ENCODE measurements around the gene IL17RC. TPM values are rescaled to one million over a fixed set of nuclear protein-coding genes. Genes with fewer than 3 reads are reported as not detected.

The IL17RC gene
- total and polyA plus RNA-seq, 7 donors, result 9.9 to 88.9 (median 57.8) TPM

DNA sequence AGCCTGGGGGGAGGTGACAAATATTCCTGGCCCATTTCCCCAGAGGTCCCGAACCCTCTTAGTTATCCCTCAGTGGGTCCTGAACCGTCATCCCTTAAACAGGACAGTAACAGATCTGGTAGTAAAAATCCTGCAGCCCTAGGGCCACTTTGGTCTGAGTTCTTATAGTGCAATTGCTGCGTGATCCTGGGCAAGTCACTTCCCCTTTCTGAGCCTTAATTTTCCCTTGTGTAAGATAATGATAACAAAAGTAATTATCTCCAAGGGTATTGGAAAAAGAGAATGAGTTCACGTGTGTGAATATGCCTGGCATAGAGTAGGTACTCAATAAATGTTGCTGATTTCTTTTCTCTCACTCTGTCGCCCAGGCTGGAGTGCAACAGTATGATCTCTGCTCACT, 29.4 kb upstream of the IL17RC start:
- H3K4me1 ChIP-seq, result peaks cover 0 to 38% (median 28%) of the 10 kb centered on the region in 4 donors
- H3K27ac ChIP-seq, result no peak overlapping the region
- no peak overlapping the region for H3K4me3 ChIP-seq
- H3K27me3 ChIP-seq, result no peaks in the 10 kb centered on the region
- no peak for DNase-seq
- intact Hi-C loops (cut with DNase I), result no loop called here
- no peaks in the 10 kb centered on the region for H3K9me3 ChIP-seq
- TF ChIP-seq POLR2A (IDR thresholded peaks at IDR 0.05) (no peak), POLR2AphosphoS5 (IDR thresholded peaks at IDR 0.05) (no peak), EP300 (IDR thresholded peaks at IDR 0.05) (no peak)
- TF ChIP-seq, protein P1, sequence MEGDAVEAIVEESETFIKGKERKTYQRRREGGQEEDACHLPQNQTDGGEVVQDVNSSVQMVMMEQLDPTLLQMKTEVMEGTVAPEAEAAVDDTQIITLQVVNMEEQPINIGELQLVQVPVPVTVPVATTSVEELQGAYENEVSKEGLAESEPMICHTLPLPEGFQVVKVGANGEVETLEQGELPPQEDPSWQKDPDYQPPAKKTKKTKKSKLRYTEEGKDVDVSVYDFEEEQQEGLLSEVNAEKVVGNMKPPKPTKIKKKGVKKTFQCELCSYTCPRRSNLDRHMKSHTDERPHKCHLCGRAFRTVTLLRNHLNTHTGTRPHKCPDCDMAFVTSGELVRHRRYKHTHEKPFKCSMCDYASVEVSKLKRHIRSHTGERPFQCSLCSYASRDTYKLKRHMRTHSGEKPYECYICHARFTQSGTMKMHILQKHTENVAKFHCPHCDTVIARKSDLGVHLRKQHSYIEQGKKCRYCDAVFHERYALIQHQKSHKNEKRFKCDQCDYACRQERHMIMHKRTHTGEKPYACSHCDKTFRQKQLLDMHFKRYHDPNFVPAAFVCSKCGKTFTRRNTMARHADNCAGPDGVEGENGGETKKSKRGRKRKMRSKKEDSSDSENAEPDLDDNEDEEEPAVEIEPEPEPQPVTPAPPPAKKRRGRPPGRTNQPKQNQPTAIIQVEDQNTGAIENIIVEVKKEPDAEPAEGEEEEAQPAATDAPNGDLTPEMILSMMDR (IDR thresholded peaks at IDR 0.05), result no peak
- peaks cover 0 to under 1% (median 0%) of the 10 kb centered on the region in 4 donors for H3K36me3 ChIP-seq
- WGBS, 2 donors, result 89% methylated on average over 5 of the region's 5 CpGs

- 87 to 93% methylated on average over 3 of the region's 3 CpGs for WGBS, 2 donors
- Histone ChIP-seq H3K27me3 (no peaks in the 10 kb centered on the region), H3K9me3 (no peaks in the 10 kb centered on the region), H3K4me1 (peaks cover 0 to 43% (median 34%) of the 10 kb centered on the region in 4 donors), H3K36me3 (peaks cover 0 to 12% (median 4%) of the 10 kb centered on the region in 4 donors), H3K4me3 (no peak overlapping the region), H3K27ac (no peak overlapping the region)
- DNase-seq, result no peak
- intact Hi-C loops (cut with DNase I), result no loop called here
- TF ChIP-seq, protein P1 (IDR thresholded peaks at IDR 0.05), result no peak
- TF ChIP-seq EP300 (IDR thresholded peaks at IDR 0.05) (no peak), POLR2AphosphoS5 (IDR thresholded peaks at IDR 0.05) (no peak), POLR2A (IDR thresholded peaks at IDR 0.05) (no peak)
Observed at GRCh38 chr3:9888540-9888939, 28.4 kb upstream of the IL17RC start.

GRCh38 chr3:9889405-9889804, 27.5 kb upstream of the IL17RC start:
- peak overlapping the region in 3 of 4 donors; percentile 90 to 100 (median 99) for H3K27ac ChIP-seq
- WGBS, 2 donors, result 79 to 89% methylated on average over 5 of the region's 5 CpGs
- H3K36me3 ChIP-seq, result peaks cover 0 to 14% (median 5%) of the 10 kb centered on the region in 4 donors
- TF ChIP-seq POLR2AphosphoS5 (IDR thresholded peaks at IDR 0.05) (no peak), POLR2A (IDR thresholded peaks at IDR 0.05) (no peak), EP300 (IDR thresholded peaks at IDR 0.05) (no peak)
- TF ChIP-seq, protein P1 (IDR thresholded peaks at IDR 0.05), result no peak
- no peak overlapping the region for H3K4me3 ChIP-seq
- intact Hi-C loops (cut with DNase I), result no loop called here
- H3K4me1 ChIP-seq, result peaks cover 0 to 42% (median 32%) of the 10 kb centered on the region in 4 donors
- no peaks in the 10 kb centered on the region for H3K9me3 ChIP-seq
- DNase-seq, result no peak
- no peaks in the 10 kb centered on the region for H3K27me3 ChIP-seq

GRCh38 chr3:9890249-9891071, 26.4 kb upstream of the IL17RC start, which contains the start of gene JAGN1:
TSS of gene JAGN1 (plus strand) at chr3:9890610. CDS start at chr3:9890723, 113 bp downstream.
- peak; percentile 95 for DNase-seq
- H3K4me1 ChIP-seq, result peaks cover 0 to 36% (median 26%) of the 10 kb centered on the region in 4 donors
- no peaks in the 10 kb centered on the region for H3K27me3 ChIP-seq
- no peaks in the 10 kb centered on the region for H3K9me3 ChIP-seq
- H3K4me3 ChIP-seq, result peak within 1 kb of the TSS; percentile 65 to 99 (median 98)
- TF ChIP-seq POLR2AphosphoS5 (IDR thresholded peaks at IDR 0.05) (peak; percentile 94 to 99 (median 96)), POLR2A (IDR thresholded peaks at IDR 0.05) (peak; percentile 93 to 95), EP300 (IDR thresholded peaks at IDR 0.05) (no peak)
- TF ChIP-seq, protein P1 (IDR thresholded peaks at IDR 0.05), result peak in 1 of 4 experiments; percentile 15
- H3K27ac ChIP-seq, result peak within 1 kb of the TSS; percentile 90 to 100 (median 98)
- WGBS, 2 donors, result 0 to 1% methylated on average over 62 of the region's 62 CpGs
- intact Hi-C loops (cut with DNase I), result loop anchor here (2.0 kb wide), 2 partner anchors 24 kb away; no protein-coding TSS in a partner anchor
- peaks cover 0 to 14% (median 5%) of the 10 kb centered on the region in 4 donors for H3K36me3 ChIP-seq

Data from sigmoid colon (tissue), 7 donors.